Peyer's patch (tissue), 4 donors: ENCODE measurements around the gene PGAP6.

Experiments
- POLR2A ChIP-seq, 2 donors: fragments of 450-650 bp; IDR thresholded peaks; one replicate each; pipeline ENCODE4 v1.5.1; 2017; ENCODE audit warnings: antibody characterized with exemption in 2 of 2, mild to moderate bottlenecking in 2 of 2, moderate library complexity in 2 of 2
- TF ChIP-seq, protein P1 (sequence below), 6 experiments: fragments of 450-650 bp in 4 of 6; fragments of 200-600 bp in 2 of 6; sonication (generic) in 1 of 6; IDR thresholded peaks; one replicate each; pipeline ENCODE4 v1.5.1; 2017 to 2019; ENCODE audit warnings: antibody characterized with exemption in 6 of 6, mild to moderate bottlenecking in 3 of 6, moderate library complexity in 1 of 6

DNA sequence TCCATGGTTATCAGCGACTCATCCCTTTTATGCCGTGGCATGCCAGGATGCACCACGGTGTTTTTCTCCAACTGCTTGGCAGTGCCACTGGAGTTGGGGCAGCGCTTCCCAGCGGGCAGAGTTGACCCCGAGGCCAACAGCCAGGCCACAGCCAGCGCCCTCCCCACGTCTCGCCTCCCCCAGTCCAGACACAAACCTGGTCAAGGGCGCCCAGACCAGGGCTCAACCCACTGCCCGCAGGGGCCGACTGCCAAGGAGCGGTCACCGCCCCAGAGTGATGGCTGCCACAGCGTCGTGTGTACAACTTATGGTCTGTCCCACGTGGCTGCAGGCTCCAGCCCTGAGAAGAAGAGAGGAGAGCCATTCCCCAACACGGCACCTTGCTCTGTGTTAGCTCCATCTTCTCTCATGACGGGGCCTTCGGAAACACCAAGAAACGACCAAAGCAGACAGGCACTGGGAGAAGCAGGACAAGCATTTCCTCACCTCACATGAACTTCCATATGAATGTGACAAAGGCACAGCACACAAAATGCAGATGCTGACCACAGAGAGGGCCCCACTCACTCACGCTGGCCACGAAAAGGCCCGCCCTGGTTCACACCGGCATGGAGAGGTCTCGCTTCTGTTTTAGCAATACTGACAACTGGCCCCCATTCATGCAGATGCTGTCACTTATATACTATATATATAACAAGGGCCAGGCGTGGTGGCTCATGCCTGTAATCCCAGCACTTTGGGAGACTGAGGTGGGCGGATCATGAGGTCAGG is 56.2 kb downstream of the PGAP6 start:
- TF ChIP-seq POLR2A (IDR thresholded peaks at IDR 0.05): no peak
- TF ChIP-seq, protein P1, sequence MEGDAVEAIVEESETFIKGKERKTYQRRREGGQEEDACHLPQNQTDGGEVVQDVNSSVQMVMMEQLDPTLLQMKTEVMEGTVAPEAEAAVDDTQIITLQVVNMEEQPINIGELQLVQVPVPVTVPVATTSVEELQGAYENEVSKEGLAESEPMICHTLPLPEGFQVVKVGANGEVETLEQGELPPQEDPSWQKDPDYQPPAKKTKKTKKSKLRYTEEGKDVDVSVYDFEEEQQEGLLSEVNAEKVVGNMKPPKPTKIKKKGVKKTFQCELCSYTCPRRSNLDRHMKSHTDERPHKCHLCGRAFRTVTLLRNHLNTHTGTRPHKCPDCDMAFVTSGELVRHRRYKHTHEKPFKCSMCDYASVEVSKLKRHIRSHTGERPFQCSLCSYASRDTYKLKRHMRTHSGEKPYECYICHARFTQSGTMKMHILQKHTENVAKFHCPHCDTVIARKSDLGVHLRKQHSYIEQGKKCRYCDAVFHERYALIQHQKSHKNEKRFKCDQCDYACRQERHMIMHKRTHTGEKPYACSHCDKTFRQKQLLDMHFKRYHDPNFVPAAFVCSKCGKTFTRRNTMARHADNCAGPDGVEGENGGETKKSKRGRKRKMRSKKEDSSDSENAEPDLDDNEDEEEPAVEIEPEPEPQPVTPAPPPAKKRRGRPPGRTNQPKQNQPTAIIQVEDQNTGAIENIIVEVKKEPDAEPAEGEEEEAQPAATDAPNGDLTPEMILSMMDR (IDR thresholded peaks at IDR 0.05): no peak
